H9 (cell line): ENCODE results near the gene BBS1. TPM values are rescaled to one million over a fixed set of nuclear protein-coding genes. Genes with fewer than 3 reads are reported as not detected.

Source experiments
- DNase-seq: peaks from one replicate; pipeline ENCODE4 v3.0.0-alpha.2; 2017
- H2AFZ ChIP-seq: one replicate; pipeline ENCODE4 v1.6.1; 2013; ENCODE audit warnings: mild to moderate bottlenecking, low read length, control low read depth, moderate library complexity
- H2AK5ac ChIP-seq: 2 replicates; pipeline ENCODE4 v1.6.1; 2013; ENCODE audit warnings: low read length, control low read depth, mixed read lengths; ENCODE audit not compliant: insufficient read length
- H2BK120ac ChIP-seq: one replicate; pipeline ENCODE4 v1.6.1; 2013; ENCODE audit warnings: low read depth, mild to moderate bottlenecking, low read length, control low read depth, inconsistent platforms; ENCODE audit not compliant: poor library complexity, severe bottlenecking
- H2BK12ac ChIP-seq: 2 replicates; pipeline ENCODE4 v1.6.1; 2013; ENCODE audit warnings: low read length, control low read depth, mixed read lengths, low read depth; ENCODE audit not compliant: insufficient read length
- H2BK15ac ChIP-seq: 2 replicates; pipeline ENCODE4 v1.6.1; 2013; ENCODE audit warnings: low read depth, low read length, control low read depth
- H2BK20ac ChIP-seq: one replicate; pipeline ENCODE4 v1.6.1; 2013; ENCODE audit warnings: low read depth, mild to moderate bottlenecking, low read length, control low read depth, inconsistent platforms; ENCODE audit not compliant: poor library complexity, severe bottlenecking
- H2BK5ac ChIP-seq: 2 replicates; pipeline ENCODE4 v1.6.1; 2013; ENCODE audit warnings: low read length, control low read depth, mixed read lengths; ENCODE audit not compliant: insufficient read length
- H3K14ac ChIP-seq: 2 replicates; pipeline ENCODE4 v1.6.1; 2013; ENCODE audit warnings: low read length, control low read depth; ENCODE audit not compliant: insufficient read depth
- H3K18ac ChIP-seq: 2 replicates; pipeline ENCODE4 v1.6.1; 2013; ENCODE audit warnings: low read depth, mild to moderate bottlenecking, mixed read lengths, low read length, control low read depth; ENCODE audit not compliant: insufficient read length
- H3K23ac ChIP-seq: 2 replicates; pipeline ENCODE4 v1.6.1; 2013; ENCODE audit warnings: low read length, control low read depth, mixed read lengths, low read depth; ENCODE audit not compliant: insufficient read length
- H3K23me2 ChIP-seq: 2 replicates; pipeline ENCODE4 v1.6.1; 2013; ENCODE audit warnings: low read depth, mild to moderate bottlenecking, mixed read lengths, low read length, control low read depth; ENCODE audit not compliant: insufficient read length, poor library complexity, severe bottlenecking
- H3K27ac ChIP-seq: 2 replicates; pipeline ENCODE4 v1.5.1; 2013; ENCODE audit warnings: low read length, control low read depth, mixed read lengths, low read depth; ENCODE audit not compliant: insufficient read length
- H3K27me3 ChIP-seq: 2 replicates; pipeline ENCODE4 v1.6.1; 2013; ENCODE audit warnings: low read length, control low read depth, inconsistent platforms; ENCODE audit not compliant: insufficient read depth
- H3K4ac ChIP-seq: 2 replicates; pipeline ENCODE4 v1.6.1; 2013; ENCODE audit warnings: low read depth, mild to moderate bottlenecking, control low read depth, inconsistent platforms, low read length, moderate library complexity
- H3K4me1 ChIP-seq: 2 replicates; pipeline ENCODE4 v1.6.1; 2013; ENCODE audit warnings: low read length, control low read depth, inconsistent platforms; ENCODE audit not compliant: insufficient read depth
- H3K4me2 ChIP-seq: 2 replicates; pipeline ENCODE4 v1.6.1; 2013; ENCODE audit warnings: low read length, control low read depth, mixed read lengths; ENCODE audit not compliant: insufficient read length, insufficient read depth
- H3K56ac ChIP-seq: 2 replicates; pipeline ENCODE4 v1.6.1; 2013; ENCODE audit warnings: low read depth, mild to moderate bottlenecking, mixed read lengths, low read length, control low read depth; ENCODE audit not compliant: insufficient read length
- H3K79me1 ChIP-seq: 2 replicates; pipeline ENCODE4 v1.6.1; 2013; ENCODE audit warnings: low read depth, mild to moderate bottlenecking, moderate library complexity, low read length, control low read depth, inconsistent platforms; ENCODE audit not compliant: insufficient read depth, poor library complexity, severe bottlenecking
- H3K79me2 ChIP-seq: 2 replicates; pipeline ENCODE4 v1.6.1; 2013; ENCODE audit warnings: low read length, control low read depth, inconsistent platforms; ENCODE audit not compliant: insufficient read depth
- H3K9ac ChIP-seq: 2 replicates; pipeline ENCODE4 v1.6.1; 2013; ENCODE audit warnings: low read length, control low read depth, mixed read lengths; ENCODE audit not compliant: insufficient read length; ENCODE audit errors: extremely low read depth
- H3K9me3 ChIP-seq: one replicate; pipeline ENCODE4 v1.6.1; 2013; ENCODE audit warnings: low read depth, low read length, inconsistent platforms; ENCODE audit not compliant: control insufficient read depth
- H3T11ph ChIP-seq: one replicate; pipeline ENCODE4 v1.6.1; 2013; ENCODE audit warnings: mild to moderate bottlenecking, low read length, control low read depth, inconsistent platforms
- H4K20me1 ChIP-seq: one replicate; pipeline ENCODE4 v1.6.1; 2013; ENCODE audit not compliant: control insufficient read depth, insufficient read length, insufficient read depth
- H4K5ac ChIP-seq: 2 replicates; pipeline ENCODE4 v1.6.1; 2013; ENCODE audit warnings: low read depth, mild to moderate bottlenecking, mixed read lengths, low read length, control low read depth; ENCODE audit not compliant: insufficient read length
- H4K8ac ChIP-seq: replicated peaks from 2 replicates; pipeline ENCODE4 v1.6.1; 2013; ENCODE audit warnings: low read length, control low read depth, mixed read lengths, low read depth; ENCODE audit not compliant: insufficient read length
- H4K91ac ChIP-seq: 2 replicates; pipeline ENCODE4 v1.6.1; 2013; ENCODE audit warnings: low read depth, mild to moderate bottlenecking, moderate library complexity, mixed read lengths, low read length, control low read depth; ENCODE audit not compliant: insufficient read length
- H3K27ac Mint-ChIP-seq, 3 experiments: 2 replicates in 2 of 3; 3 replicates in 1 of 3; pipeline ENCODE4 v1.8.0; 2020 to 2021; ENCODE audit warnings: mixed read lengths in 3 of 3, mild to moderate bottlenecking in 1 of 3, moderate library complexity in 1 of 3
- H3K27me3 Mint-ChIP-seq: 2 replicates; pipeline ENCODE4 v1.8.0; 2021; ENCODE audit warnings: low read depth, mild to moderate bottlenecking, moderate library complexity, mixed read lengths
- H3K36me3 Mint-ChIP-seq, 3 experiments: 2 replicates in 2 of 3; 3 replicates in 1 of 3; pipeline ENCODE4 v1.8.0; 2020 to 2021; ENCODE audit warnings: low read depth in 3 of 3, mixed read lengths in 3 of 3; ENCODE audit not compliant: insufficient read depth in 1 of 3
- H3K4me1 Mint-ChIP-seq, 2 experiments: 2 replicates each; pipeline ENCODE4 v1.8.0; 2020; ENCODE audit warnings: mixed read lengths in 2 of 2
- H3K4me3 Mint-ChIP-seq, 2 experiments: 2 replicates in 1 of 2; 3 replicates in 1 of 2; pipeline ENCODE4 v1.8.0; 2020 to 2021; ENCODE audit warnings: mild to moderate bottlenecking in 2 of 2, mixed read lengths in 2 of 2, moderate library complexity in 1 of 2
- H3K9me3 Mint-ChIP-seq, 2 experiments: 2 replicates in 1 of 2; 3 replicates in 1 of 2; pipeline ENCODE4 v1.8.0; 2020; ENCODE audit warnings: mild to moderate bottlenecking in 2 of 2, mixed read lengths in 2 of 2, moderate library complexity in 1 of 2
- CTCF ChIP-seq: fragments of 200-600 bp; sonication (generic); conservative IDR thresholded peaks from 3 replicates; pipeline ENCODE4 v1.8.0; 2021; ENCODE audit warnings: antibody characterized with exemption, mild to moderate bottlenecking
- WGBS: extraction: QIAGEN DNeasy Blood & Tissue Kit; methylation state at CpG from one replicate; pipeline ENCODE4 v1.1.7; 2013; ENCODE audit warnings: missing lambda C conversion rate, low lambda C conversion rate, mixed read lengths; ENCODE audit not compliant: insufficient read length; ENCODE audit errors: extremely low coverage; 5-methylcytosine and 5-hydroxymethylcytosine counted together
- total RNA-seq: library from RNA; stranded (reverse); gene quantifications from 2 replicates; pipeline ENCODE4 v1.2.1, GENCODE V29; 2021

BBS1 gene
- total RNA-seq, 1 experiment from 2014 or later = 27.2 TPM

GRCh38 chr11:66561975-66562248 lies 51.5 kb downstream of the BBS1 start:
- no peak overlapping the region for H2BK20ac ChIP-seq
- H3K79me2 ChIP-seq = no peaks in the 10 kb centered on the region
- H3K27me3 Mint-ChIP-seq = peaks cover 2% of the 10 kb centered on the region
- no peak overlapping the region for H2AK5ac ChIP-seq
- no peak overlapping the region for H2BK12ac ChIP-seq
- H3K27ac Mint-ChIP-seq = no peak overlapping the region
- H3K4me1 Mint-ChIP-seq = peaks cover 6 to 8% of the 10 kb centered on the region in 2 experiments
- H3K14ac ChIP-seq = no peak overlapping the region
- H3K4me1 ChIP-seq = no peaks in the 10 kb centered on the region
- no peak overlapping the region for H3K18ac ChIP-seq
- H4K5ac ChIP-seq = no peak overlapping the region
- H3K27ac ChIP-seq = no peak overlapping the region
- no peak overlapping the region for H2BK5ac ChIP-seq
- H4K20me1 ChIP-seq = no peaks in the 10 kb centered on the region
- H3K9me3 ChIP-seq = no peaks in the 10 kb centered on the region
- no peak overlapping the region for H3K4me3 Mint-ChIP-seq
- no peaks in the 10 kb centered on the region for H3K27me3 ChIP-seq
- H2BK15ac ChIP-seq = no peak overlapping the region
- no peak overlapping the region for H3K4ac ChIP-seq
- no peak overlapping the region for H3K56ac ChIP-seq
- peaks cover 15 to 69% (median 65%) of the 10 kb centered on the region in 3 experiments for H3K36me3 Mint-ChIP-seq
- no peak overlapping the region for H3K23ac ChIP-seq
- no peak overlapping the region for H4K91ac ChIP-seq
- H3K9me3 Mint-ChIP-seq = no peaks in the 10 kb centered on the region
- no peak overlapping the region for H3K4me2 ChIP-seq
- no peak for TF ChIP-seq CTCF
- no peak overlapping the region for H2BK120ac ChIP-seq
- H3K9ac ChIP-seq = no peak overlapping the region
- peaks cover 2% of the 10 kb centered on the region for H3K23me2 ChIP-seq
- no peak overlapping the region for H4K8ac ChIP-seq
- DNase-seq = no peak
- H3K79me1 ChIP-seq = no peaks in the 10 kb centered on the region
- no CpG with 5 or more reads among the region's 9 CpGs for WGBS
- H3T11ph ChIP-seq = no peak overlapping the region
- H2AFZ ChIP-seq = no peak overlapping the region
